Brain microvascular endothelial cell (primary cell): ENCODE results near the gene FERMT1.

Experiments used
- DNase-seq: peaks from one replicate; pipeline ENCODE4 v3.0.0-alpha.2; 2020
- H3K27ac ChIP-seq: fragments of 250-450 bp; sonication (Bioruptor Pico); 2 replicates; pipeline ENCODE4 v1.5.1; 2020; ENCODE audit warnings: mild to moderate bottlenecking, moderate library complexity
- H3K27me3 ChIP-seq: fragments of 250-450 bp; sonication (Bioruptor Pico); replicated peaks from 2 replicates; pipeline ENCODE4 v1.5.1; 2020; ENCODE audit warnings: mild to moderate bottlenecking
- H3K36me3 ChIP-seq: fragments of 250-450 bp; sonication (Bioruptor Pico); replicated peaks from 2 replicates; pipeline ENCODE4 v1.5.1; 2020; ENCODE audit warnings: mild to moderate bottlenecking
- H3K4me3 ChIP-seq: 2 replicates; pipeline ENCODE4 v1.5.1; 2011; ENCODE audit warnings: low read depth, mild to moderate bottlenecking, control low read depth, low read length, moderate library complexity
- CTCF ChIP-seq: IDR thresholded peaks from 2 replicates; pipeline ENCODE4 v1.5.1; 2011; ENCODE audit warnings: low read depth, mild to moderate bottlenecking, moderate library complexity, low read length, control low read depth, inconsistent platforms; ENCODE audit errors: missing control alignments
- in situ Hi-C: cut with HindIII; loops from 2 replicates; pipeline ENCODE4 v1.10.0; 2017; ENCODE audit warnings: low sequenced_read_pairs, low pct_ligation_motif_present

Gene FERMT1

DNA sequence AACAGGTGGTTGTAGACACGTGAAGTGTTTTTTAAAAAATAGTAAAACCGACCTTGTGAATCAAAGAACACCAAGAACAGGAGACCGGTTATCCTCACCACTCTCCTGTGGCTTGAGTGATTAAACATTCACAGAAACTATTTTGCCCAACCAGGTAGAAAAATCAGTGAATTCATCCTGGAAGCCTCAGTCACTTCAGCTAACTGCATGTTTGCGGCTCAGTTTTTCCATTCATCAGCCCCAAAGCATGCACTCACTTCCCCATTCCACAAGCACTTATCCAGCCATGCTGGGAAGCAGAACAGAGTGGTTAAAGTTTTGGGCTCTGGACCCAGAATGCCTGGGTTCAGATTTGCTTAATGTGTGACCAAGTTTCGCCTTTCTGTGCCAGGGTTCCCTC lies 71.3 kb downstream of the FERMT1 start:
- H3K36me3 ChIP-seq, result no peaks in the 10 kb centered on the region
- no peak for TF ChIP-seq CTCF
- peak overlapping the region; percentile 45 for H3K4me3 ChIP-seq
- peaks cover 2% of the 10 kb centered on the region for H3K27me3 ChIP-seq
- no peak overlapping the region for H3K27ac ChIP-seq
- peak; percentile 40 for DNase-seq
- in situ Hi-C loops, result no loop called here

DNA sequence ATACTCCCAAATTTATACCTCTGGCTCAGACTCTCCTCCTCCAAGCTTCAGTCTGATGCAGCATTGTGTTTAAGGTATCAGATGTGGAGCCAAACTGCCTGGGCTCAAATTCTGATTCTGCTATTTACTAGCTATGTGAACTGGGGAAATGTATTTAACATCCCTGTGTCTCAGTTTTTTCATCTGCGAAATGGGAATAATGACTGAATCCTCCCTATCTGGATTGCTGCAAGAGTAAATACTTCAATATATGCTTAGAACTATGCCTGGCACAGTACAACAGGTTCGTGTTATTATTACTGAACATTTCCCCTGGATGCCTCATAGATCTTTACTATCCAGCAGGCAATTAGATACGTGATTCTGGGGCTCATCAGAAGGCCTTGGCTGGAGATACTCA lies 74.4 kb downstream of the FERMT1 start:
- no peak overlapping the region for H3K4me3 ChIP-seq
- H3K36me3 ChIP-seq, result no peaks in the 10 kb centered on the region
- H3K27me3 ChIP-seq, result peaks cover 2% of the 10 kb centered on the region
- no peak for TF ChIP-seq CTCF
- in situ Hi-C loops, result no loop called here
- DNase-seq, result no peak
- no peak overlapping the region for H3K27ac ChIP-seq

DNA sequence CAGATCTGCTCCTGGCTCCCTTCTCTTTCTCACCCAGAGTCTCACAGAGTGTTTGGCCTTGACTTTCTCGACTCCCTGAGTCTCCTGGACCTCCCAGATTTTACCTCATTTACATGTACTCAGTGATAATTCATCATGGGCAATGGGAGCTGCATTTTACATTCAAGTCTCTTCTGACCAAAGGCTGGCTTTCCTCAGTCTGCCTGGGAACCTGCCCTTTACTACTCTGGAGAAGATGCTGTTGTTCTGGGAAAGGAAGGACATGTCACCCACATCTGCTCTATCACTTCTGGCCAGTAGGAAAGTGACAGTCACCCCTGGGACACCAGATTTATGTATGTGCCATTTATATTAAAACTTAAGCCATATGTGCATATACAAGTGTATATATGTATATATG lies 76.4 kb downstream of the FERMT1 start:
- H3K27ac ChIP-seq, result no peak overlapping the region
- H3K36me3 ChIP-seq, result peaks cover 7% of the 10 kb centered on the region
- no peak for TF ChIP-seq CTCF
- DNase-seq, result no peak
- no peak overlapping the region for H3K4me3 ChIP-seq
- H3K27me3 ChIP-seq, result no peaks in the 10 kb centered on the region
- in situ Hi-C loops, result no loop called here

DNA sequence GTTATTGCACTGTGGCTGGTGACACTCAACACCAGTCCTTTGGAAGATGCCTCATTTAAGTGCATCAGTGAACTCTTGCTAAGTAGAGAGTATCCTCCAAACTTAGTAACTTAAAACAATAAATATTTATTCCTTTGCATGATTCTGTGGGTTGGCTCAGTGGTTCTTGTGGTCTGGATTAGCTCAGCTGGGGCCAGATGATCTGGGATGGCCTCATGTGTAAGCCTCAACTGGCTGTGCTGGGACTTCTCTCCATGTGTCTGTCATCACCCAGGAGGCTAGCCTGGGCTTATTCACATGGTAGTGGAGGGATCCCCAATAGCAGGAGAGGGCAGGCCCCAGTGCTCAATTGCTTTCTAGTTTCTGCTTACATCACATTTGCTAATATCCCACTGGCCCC lies 77.3 kb downstream of the FERMT1 start:
- peak; percentile 11 for DNase-seq
- Histone ChIP-seq H3K27ac (no peak overlapping the region), H3K36me3 (peaks cover 15% of the 10 kb centered on the region), H3K4me3 (no peak overlapping the region), H3K27me3 (no peaks in the 10 kb centered on the region)
- in situ Hi-C loops, result no loop called here
- TF ChIP-seq CTCF, result no peak

- in situ Hi-C loops, result no loop called here
- Histone ChIP-seq H3K36me3 (peaks cover 20% of the 10 kb centered on the region), H3K27me3 (no peaks in the 10 kb centered on the region), H3K27ac (no peak overlapping the region), H3K4me3 (no peak overlapping the region)
- no peak for TF ChIP-seq CTCF
- no peak for DNase-seq
Observed at GRCh38 chr20:6044115-6044514, 78.7 kb downstream of the FERMT1 start.

DNA sequence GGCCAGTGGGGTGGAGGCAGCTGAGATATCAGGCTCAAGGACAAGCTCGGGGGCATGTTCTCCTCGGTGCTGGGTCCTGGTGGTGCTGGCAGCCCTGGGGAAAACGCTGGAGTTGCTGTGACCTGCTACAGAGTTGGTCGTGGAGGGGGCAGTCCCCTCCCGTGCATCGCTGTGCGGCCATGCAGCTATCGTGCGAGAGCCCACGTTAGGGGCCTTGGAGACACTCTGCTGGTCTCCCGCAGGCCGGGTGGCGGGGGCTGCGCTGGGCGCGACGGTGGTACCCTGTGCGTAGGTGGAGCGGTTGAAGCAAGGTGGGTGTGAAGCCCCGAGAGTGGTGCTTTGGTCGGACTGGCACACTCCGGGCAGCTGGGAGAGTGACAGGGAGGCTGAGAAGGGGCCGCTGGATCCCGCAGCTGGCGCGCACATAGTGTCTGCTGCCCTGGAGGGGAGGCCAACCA lies 81.0 kb downstream of the FERMT1 start:
- no peak for TF ChIP-seq CTCF
- Histone ChIP-seq H3K27ac (no peak overlapping the region), H3K36me3 (peaks cover 25% of the 10 kb centered on the region), H3K4me3 (no peak overlapping the region), H3K27me3 (no peaks in the 10 kb centered on the region)
- no peak for DNase-seq
- in situ Hi-C loops, result no loop called here
